22Rv1 (cell line): ENCODE results near the gene PLIN5.
"Not testable (repeated sequence)": the region's sequence is repeated elsewhere in the genome, so short reads cannot be mapped to it uniquely, and the experiment has no call there.

Experiments
- H3K27ac ChIP-seq: fragments of 450-650 bp; 2 replicates; pipeline ENCODE4 v1.5.1; 2017
- ZFX ChIP-seq: fragments of 450-650 bp; IDR thresholded peaks from 2 replicates; pipeline ENCODE4 v1.6.1; 2017; ENCODE audit warnings: antibody characterized with exemption, borderline replicate concordance
- TF ChIP-seq, protein P1 (sequence below): fragments of 450-650 bp; IDR thresholded peaks from 2 replicates; pipeline ENCODE4 v1.5.1; 2017; ENCODE audit warnings: mild to moderate bottlenecking

Gene PLIN5

DNA sequence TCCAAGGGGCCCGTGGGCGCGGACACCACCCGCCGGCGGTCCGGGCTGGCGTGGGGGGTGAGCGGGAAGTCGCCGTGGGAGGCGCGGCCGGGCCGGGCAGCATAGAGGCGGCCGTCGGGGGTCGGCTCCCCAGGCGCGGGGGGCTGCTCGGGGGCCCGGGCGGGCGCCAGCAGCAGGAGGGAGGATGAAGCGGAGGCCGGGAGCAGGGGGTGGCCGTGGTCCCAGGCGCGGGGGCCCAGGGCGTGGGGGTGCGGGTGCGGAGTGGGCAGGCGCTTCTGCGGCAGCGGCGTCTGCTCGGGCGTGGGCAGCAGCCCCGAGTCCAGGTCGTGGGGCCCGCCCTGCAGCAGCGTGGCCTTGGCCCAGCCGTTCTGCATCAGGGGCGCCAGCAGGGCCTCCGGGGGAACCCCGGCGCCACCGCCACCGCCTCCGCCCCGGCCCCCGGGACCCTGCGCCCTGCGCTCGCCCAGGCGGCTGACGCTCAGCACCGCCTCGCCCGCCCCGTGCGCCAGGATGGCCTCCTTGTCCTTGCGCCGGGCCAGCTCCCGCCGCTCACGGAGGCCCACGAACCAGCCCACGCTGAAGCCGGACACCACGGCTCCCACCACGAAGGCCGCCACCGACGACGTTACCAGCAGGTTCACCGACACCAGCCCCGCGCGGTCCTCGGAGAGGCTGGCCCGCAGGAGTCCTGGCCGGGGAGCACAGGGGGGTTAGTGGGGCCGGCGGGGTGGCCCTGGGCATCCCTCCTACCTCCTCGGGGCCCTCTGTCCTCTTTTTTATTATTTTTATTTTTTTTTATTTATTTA is 9.0 kb upstream of the PLIN5 start:
- no peak overlapping the region for H3K27ac ChIP-seq
- TF ChIP-seq, protein P1, sequence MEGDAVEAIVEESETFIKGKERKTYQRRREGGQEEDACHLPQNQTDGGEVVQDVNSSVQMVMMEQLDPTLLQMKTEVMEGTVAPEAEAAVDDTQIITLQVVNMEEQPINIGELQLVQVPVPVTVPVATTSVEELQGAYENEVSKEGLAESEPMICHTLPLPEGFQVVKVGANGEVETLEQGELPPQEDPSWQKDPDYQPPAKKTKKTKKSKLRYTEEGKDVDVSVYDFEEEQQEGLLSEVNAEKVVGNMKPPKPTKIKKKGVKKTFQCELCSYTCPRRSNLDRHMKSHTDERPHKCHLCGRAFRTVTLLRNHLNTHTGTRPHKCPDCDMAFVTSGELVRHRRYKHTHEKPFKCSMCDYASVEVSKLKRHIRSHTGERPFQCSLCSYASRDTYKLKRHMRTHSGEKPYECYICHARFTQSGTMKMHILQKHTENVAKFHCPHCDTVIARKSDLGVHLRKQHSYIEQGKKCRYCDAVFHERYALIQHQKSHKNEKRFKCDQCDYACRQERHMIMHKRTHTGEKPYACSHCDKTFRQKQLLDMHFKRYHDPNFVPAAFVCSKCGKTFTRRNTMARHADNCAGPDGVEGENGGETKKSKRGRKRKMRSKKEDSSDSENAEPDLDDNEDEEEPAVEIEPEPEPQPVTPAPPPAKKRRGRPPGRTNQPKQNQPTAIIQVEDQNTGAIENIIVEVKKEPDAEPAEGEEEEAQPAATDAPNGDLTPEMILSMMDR: no peak
- TF ChIP-seq ZFX: no peak

DNA sequence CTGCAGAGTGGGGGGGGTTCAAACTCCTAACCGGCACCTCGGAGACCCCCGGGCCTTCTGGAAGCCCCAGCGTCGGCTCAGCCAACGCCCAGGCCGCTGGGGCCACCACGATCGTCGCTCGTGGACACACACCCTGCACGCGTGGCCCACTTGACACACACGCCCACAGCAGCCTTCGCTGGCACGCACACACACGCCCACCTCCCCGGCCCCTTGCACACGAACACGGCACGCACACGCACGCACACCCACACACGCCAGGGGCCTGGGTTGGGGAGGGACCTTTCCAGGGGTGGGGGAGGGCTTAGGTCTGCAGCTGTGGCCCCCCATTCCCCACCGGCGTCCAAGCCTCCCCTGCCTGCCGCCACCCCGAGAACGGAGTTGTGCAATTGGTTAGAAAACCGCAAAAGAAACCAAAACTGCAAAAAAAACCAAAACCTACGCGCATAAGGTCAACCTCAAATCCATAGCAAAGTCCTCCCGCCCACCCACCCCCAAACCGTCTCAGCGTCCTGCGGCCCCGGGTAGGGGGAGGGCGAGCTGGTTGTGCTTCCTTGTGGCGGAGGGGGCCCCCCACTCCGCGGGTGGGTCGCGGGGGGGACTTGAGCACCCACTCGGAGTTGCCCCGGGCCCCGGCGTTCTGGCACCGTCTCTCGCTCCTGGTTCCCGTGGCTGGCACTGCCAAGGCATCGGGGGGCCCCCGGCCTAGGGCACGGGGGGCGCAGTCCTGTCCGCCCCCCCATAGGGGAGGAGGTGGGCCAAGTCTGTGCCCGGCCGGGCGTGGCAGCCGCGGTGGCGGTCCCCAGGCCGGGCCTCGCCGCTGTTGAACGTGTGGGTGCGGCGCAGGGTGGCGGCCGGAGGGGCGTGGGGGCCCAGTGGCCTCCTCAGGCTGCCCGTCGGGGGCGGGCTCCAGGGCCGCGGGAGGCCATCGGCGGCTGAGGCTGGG is 8.1 kb upstream of the PLIN5 start:
- TF ChIP-seq, protein P1: no peak
- TF ChIP-seq ZFX: no peak
- H3K27ac ChIP-seq: no peak overlapping the region

DNA sequence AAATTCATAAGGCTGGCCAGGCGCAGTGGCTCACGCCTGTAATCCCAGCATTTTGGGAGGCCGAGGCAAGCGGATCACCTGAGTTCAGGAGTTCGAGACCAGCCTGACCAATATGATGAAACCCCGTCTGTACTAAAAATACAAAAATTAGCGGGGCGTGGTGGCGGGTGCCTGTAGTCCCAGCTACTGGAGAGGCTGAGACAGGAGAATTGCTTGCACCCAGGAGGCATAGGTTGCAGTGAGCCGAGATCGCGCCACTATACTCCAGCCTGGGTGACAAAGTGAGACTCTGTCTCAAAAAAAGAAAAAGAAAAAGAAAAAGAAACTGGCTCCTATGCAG is 6.8 kb upstream of the PLIN5 start:
- not testable (repeated sequence) for H3K27ac ChIP-seq

DNA sequence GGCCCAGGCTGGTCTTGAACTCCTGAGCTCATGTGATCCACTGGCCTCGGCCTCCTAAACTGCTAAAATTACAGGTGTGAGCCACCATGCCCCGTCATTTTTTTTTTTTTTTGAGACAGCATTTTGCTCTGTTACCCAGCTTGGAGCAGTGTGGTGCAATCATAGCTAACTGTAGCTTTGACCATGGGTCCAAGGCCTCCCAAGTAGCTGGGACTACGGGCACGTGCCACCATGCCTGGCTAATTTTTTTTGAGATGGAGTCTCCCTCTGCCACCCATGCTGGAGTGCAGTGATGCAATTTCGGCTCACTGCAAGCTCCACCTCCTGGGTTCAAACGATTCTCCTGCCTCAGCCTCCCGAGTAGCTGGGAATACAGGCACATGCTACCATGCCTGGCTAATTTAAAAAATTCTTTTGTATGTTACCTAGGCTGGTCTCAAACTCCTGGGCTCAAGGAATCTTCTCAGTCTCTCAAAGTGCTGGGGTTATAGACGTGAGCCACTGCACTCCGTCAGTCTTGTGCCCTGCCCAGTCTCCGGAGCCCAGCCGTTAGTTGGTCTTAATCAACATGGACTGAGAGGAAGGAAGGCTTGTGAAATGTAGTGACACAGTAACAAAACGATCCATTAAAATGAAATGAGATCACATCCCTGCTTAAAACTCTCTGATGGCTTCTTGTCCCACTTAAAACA is 6.2 kb upstream of the PLIN5 start:
- TF ChIP-seq, protein P1: no peak
- no peak for TF ChIP-seq ZFX
- H3K27ac ChIP-seq: no peak overlapping the region

DNA sequence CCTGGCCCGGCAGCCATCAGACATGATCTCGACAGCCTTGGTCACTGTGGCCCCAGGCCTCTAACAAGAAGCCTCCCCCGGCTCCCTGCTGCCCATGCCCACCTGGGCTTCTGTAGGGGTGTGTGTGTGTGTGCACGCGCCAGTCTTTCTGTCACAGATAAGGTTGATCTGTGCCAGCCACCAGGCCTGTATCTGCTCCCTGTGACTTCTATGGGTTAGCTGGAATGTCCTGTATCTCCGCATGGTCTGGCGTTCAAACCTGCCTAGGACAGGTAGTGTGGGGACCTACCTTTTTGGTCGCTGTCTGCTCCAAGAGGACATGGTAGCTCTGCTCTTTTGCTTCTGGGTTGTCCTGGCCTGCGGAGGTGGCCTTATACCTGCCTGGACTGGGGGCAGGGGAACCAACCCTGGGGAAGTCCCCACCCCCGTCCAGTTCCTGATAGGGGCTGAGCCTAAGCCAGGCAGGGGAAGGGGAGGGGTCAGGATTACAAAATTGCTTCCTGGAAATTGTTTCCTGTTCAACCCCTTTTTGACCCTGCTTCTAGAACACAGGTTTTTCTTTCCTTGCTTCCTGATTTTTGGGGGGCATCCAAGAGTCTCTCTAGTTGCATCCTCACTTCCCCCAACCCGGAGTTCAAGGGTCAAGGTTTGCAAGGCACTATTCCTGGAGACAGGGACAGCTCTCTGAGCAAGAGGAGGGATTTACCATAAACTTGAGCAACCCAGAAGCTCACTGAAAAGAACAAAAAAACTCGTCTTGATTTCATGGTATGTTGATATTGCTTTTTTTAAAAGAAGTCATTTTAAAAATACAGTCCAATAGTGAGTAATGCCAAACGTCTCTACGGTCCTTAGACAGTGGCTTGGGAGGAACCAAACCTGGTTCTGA is 4.9 kb upstream of the PLIN5 start, which contains the start of gene LRG1:
Gene LRG1 (minus strand): TSS at position 344 of the 889 bp plus-strand sequence. CDS start 23 bp downstream, at position 321.
- no peak for TF ChIP-seq ZFX
- TF ChIP-seq, protein P1: no peak
- no peak within 1 kb of the TSS for H3K27ac ChIP-seq

DNA sequence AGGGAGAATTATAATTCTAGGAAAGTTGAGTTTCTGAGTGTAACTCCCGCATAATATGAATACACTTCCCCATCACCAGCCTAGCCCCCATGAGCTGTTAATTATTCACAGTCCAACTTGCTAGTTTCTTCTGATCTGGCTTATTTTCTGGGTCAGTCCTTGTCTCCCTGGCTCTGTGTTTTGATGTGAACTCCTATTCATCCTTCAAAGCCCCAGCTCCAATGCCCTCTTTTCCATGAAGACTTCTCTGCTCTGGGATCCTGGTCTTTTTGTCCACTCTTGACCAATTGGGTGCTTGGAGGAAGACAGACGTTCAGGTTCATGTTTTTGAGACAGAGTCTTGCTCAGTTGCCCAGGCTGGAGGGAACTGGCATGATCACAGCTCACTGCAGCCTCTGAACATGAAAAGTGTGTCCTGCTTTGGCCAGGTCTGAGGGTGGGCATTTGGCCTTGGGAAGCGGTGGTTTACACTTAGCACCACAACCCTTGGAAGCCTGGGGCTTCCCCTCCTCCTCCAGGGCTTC is 4.2 kb upstream of the PLIN5 start:
- TF ChIP-seq ZFX: no peak
- no peak overlapping the region for H3K27ac ChIP-seq

DNA sequence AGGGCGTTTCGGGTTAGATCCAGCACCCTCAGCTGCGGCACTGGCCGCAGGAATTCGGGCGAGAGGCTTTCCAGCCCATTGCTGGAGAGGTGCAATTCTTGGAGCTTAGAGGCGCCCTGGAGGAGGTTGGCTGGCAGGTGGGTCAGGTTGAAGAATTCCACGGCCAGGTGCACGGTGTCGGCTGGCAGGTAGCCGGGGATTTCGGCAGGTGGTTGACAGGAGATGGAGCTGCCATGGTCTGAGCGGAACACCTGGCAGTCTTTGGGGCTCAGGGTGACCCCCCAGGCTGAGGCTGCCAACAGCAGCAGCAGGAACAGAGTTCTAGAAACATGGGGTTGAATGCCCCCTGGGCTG is 3.6 kb upstream of the PLIN5 start:
- no peak overlapping the region for H3K27ac ChIP-seq
- TF ChIP-seq, protein P1: no peak
- no peak for TF ChIP-seq ZFX
